SK-N-SH treated with all-trans-retinoic acid at 6 μM for 48 hours (cell line): ENCODE measurements around the gene ATG4C.
"Not testable (repeated sequence)": the region's sequence is repeated elsewhere in the genome, so short reads cannot be mapped to it uniquely, and the experiment has no call there.

ENCODE experiments used
- GLIS3 ChIP-seq: fragments of 250-450 bp; sonication (Bioruptor Pico); IDR thresholded peaks from 2 replicates; pipeline ENCODE4 v1.5.0; 2020; ENCODE audit warnings: mild to moderate bottlenecking, moderate library complexity
- PATZ1 ChIP-seq: fragments of 250-450 bp; sonication (Bioruptor Pico); IDR thresholded peaks from 2 replicates; pipeline ENCODE4 v1.8.0; 2020; ENCODE audit warnings: mild to moderate bottlenecking, moderate library complexity, borderline replicate concordance
- SNAI2 ChIP-seq: fragments of 250-450 bp; sonication (Bioruptor Pico); IDR thresholded peaks from 2 replicates; pipeline ENCODE4 v1.5.0; 2020; ENCODE audit warnings: mild to moderate bottlenecking, moderate library complexity
- TOX ChIP-seq: fragments of 250-450 bp; sonication (Bioruptor Pico); IDR thresholded peaks from 2 replicates; pipeline ENCODE4 v1.8.0; 2021; ENCODE audit warnings: mild to moderate bottlenecking, moderate library complexity, borderline replicate concordance
- ZNF8 ChIP-seq: fragments of 450-650 bp; formaldehyde crosslinking; IDR thresholded peaks from 2 replicates; pipeline ENCODE4 v1.5.0; 2020; ENCODE audit warnings: mild to moderate bottlenecking, moderate library complexity

GRCh38 chr1:62740701-62741100 lies 43.2 kb upstream of the ATG4C start:
- TF ChIP-seq GLIS3, ZNF8, PATZ1, SNAI2, TOX (CRISPR knock-in tag): not testable (repeated sequence)
